Measurements from ENCODE around the gene ENOX1.

DNA sequence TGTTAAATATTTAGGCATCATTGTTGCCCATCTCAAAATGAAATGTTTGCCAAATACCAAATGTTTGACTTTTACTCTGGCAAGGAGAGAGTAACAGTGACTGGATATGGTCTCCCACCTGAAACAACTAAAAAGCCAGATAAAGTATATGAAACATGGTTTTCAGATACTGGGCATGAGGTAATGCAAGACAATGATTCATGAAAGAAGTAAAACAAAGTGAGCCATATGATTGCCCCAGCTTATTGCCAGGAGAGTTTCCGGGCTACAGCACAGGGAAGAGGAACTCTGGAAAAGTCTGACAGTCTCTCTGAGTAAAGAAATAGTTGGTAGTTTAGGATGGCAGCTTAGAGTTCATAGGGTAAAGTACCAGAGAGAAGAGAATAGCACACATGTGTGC, 408.8 kb downstream of the ENOX1 start:
- TF ChIP-seq, protein P1, sequence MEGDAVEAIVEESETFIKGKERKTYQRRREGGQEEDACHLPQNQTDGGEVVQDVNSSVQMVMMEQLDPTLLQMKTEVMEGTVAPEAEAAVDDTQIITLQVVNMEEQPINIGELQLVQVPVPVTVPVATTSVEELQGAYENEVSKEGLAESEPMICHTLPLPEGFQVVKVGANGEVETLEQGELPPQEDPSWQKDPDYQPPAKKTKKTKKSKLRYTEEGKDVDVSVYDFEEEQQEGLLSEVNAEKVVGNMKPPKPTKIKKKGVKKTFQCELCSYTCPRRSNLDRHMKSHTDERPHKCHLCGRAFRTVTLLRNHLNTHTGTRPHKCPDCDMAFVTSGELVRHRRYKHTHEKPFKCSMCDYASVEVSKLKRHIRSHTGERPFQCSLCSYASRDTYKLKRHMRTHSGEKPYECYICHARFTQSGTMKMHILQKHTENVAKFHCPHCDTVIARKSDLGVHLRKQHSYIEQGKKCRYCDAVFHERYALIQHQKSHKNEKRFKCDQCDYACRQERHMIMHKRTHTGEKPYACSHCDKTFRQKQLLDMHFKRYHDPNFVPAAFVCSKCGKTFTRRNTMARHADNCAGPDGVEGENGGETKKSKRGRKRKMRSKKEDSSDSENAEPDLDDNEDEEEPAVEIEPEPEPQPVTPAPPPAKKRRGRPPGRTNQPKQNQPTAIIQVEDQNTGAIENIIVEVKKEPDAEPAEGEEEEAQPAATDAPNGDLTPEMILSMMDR (conservative IDR thresholded peaks at IDR 0.05; ENCODE audit: low read depth, low read length) = no peak
- TF ChIP-seq EZH2phosphoT487 (IDR thresholded peaks at IDR 0.05; ENCODE audit: borderline replicate concordance, low read length) = no peak
